ENCODE results near the gene BAG1. TPM values are rescaled to one million over a fixed set of nuclear protein-coding genes. Genes with fewer than 3 reads are reported as not detected.

Gene BAG1
- total RNA-seq, 1 donor from 2014 or later, result 116 TPM

DNA sequence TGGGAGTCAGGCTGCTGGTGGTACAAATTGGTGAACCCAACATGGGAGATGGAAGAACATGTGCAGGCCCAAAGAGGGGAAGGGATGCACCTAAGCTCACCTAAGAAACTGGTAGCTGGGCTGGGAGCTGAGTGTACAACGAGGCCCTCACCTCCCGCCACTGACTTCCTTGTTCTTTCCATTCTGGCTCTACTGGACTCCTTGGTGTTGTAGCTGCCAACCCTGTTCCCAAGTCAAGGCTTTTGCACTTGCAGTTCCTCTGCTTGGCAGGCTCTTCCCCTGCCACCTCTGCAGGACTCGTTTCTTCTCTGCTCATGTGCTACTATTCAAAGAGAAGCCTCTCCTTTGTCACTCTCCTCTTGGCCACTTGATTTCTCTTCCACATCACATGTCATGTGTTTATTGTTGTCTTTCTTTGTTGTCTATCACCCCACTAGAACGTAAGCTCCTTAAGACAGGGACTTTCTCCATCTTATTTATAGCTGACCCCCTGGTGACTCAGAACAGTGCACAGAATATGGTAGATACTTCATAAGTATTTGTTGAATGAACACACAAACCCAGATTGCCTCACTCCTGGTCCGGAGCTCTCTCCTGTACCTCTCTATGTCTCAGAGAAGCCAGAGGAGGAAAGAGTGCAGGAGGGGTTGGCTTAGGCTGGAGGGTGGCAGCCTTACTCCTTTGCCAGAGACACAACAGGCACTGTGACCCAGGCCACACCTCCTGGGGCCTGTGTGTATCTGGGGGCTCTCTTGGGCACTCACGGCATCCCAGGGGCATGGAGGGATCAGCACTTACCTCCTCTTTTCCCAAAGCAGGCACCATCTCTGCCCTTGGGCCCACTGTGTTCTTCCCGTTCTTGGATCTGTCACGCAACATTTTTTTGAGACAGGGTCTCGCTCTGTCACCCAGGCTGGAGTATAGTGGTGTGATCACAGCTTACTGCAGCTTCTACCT lies 29.7 kb downstream of the BAG1 start:
- no peaks in the 10 kb centered on the region for H3K4me1 ChIP-seq
- peak; percentile 7 for ATAC-seq
- H3K27me3 ChIP-seq, result no peaks in the 10 kb centered on the region
- no peak overlapping the region for H3K4me3 ChIP-seq
- no peaks in the 10 kb centered on the region for H3K36me3 ChIP-seq
- TF ChIP-seq, protein P1, sequence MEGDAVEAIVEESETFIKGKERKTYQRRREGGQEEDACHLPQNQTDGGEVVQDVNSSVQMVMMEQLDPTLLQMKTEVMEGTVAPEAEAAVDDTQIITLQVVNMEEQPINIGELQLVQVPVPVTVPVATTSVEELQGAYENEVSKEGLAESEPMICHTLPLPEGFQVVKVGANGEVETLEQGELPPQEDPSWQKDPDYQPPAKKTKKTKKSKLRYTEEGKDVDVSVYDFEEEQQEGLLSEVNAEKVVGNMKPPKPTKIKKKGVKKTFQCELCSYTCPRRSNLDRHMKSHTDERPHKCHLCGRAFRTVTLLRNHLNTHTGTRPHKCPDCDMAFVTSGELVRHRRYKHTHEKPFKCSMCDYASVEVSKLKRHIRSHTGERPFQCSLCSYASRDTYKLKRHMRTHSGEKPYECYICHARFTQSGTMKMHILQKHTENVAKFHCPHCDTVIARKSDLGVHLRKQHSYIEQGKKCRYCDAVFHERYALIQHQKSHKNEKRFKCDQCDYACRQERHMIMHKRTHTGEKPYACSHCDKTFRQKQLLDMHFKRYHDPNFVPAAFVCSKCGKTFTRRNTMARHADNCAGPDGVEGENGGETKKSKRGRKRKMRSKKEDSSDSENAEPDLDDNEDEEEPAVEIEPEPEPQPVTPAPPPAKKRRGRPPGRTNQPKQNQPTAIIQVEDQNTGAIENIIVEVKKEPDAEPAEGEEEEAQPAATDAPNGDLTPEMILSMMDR (IDR thresholded peaks at IDR 0.05), result no peak
- DNase-seq, result no peak
- H3K9me3 ChIP-seq, result no peaks in the 10 kb centered on the region
- H3K27ac ChIP-seq, result no peak overlapping the region
- intact Hi-C loops (cut with DNase I), result no loop called here

DNA sequence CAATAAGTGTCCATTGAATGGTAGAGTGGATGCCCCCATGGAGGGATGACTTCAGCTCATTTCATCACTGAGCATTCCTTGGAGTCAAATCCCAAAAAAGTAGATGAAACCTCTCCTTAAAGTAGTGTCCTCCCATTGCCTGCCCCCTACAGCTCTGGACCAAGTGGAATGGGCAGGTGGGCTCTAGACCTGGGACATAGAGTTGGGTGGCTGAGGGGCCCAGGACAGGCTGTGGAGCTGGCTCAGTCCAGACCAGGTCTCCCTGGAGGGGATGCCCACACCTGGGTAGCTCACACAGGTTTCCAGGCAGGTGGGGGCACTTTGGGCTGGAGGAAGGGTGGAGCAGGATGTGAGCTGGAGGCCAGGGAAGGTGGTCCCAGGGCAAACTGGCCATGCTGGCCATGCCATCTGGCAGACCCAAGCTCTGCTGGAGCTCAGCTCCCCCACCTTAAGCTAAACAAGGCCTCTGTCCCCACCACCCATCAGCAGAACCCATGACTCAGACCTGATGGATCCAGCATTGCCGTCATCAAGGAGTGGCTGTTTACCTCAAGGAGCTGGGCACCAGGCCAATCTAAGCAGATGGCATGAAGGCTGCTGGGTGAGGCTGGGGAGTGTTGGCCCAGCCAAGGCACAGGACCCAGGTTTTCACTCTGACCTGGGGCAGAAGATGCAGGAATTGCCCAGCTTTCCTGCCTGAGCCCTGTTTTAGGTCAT lies 30.7 kb downstream of the BAG1 start:
- no peaks in the 10 kb centered on the region for H3K27me3 ChIP-seq
- no peak overlapping the region for H3K27ac ChIP-seq
- H3K9me3 ChIP-seq, result no peaks in the 10 kb centered on the region
- peak; percentile 76 for ATAC-seq
- intact Hi-C loops (cut with DNase I), result no loop called here
- no peaks in the 10 kb centered on the region for H3K4me1 ChIP-seq
- DNase-seq, result peak; percentile 80
- H3K36me3 ChIP-seq, result no peaks in the 10 kb centered on the region
- H3K4me3 ChIP-seq, result no peak overlapping the region
- TF ChIP-seq, protein P1 (IDR thresholded peaks at IDR 0.05), result no peak

DNA sequence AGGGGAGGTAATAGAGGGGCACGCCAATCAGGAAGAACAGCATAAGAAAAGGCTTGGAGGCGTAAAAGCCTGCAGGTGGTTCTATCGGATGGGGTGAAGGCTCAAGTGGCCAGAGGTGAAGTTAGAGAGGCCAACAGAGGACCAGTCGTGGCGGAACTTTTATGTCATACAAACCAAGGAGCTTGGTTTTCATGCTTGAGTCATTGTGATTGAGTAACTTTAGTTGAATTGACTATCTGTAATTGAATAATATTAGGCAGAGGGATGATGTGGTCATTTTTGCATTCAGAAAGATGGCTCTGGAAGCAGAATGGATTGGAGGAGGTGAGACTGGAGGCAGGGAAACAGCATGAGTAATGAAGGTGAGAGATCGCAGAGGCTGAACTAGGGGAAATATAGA lies 31.7 kb downstream of the BAG1 start:
- DNase-seq (no peak), ATAC-seq (no peak)
- Histone ChIP-seq H3K4me3 (no peak overlapping the region), H3K27ac (no peak overlapping the region), H3K36me3 (no peaks in the 10 kb centered on the region), H3K27me3 (no peaks in the 10 kb centered on the region), H3K4me1 (no peaks in the 10 kb centered on the region), H3K9me3 (no peaks in the 10 kb centered on the region)
- intact Hi-C loops (cut with DNase I), result no loop called here
- TF ChIP-seq, protein P1 (IDR thresholded peaks at IDR 0.05), result no peak

DNA sequence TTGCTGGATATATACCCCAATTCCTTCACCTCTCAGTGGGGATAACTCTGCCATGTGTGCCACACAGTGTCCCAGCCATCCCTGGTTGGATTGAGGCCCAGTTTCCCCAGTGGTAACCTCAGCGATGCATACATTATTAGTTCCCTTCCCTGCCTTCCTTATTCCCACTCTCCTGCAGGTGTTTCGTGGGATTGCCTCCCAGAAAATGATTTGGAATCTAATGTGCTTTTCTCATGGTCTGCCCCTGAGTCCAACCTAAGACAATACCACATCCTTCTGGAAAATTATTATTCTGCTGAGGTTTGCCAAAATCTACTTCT lies 32.9 kb downstream of the BAG1 start:
- Histone ChIP-seq H3K9me3 (no peaks in the 10 kb centered on the region), H3K4me1 (no peaks in the 10 kb centered on the region), H3K4me3 (no peak overlapping the region), H3K27ac (no peak overlapping the region), H3K27me3 (no peaks in the 10 kb centered on the region), H3K36me3 (no peaks in the 10 kb centered on the region)
- intact Hi-C loops (cut with DNase I), result no loop called here
- TF ChIP-seq, protein P1 (IDR thresholded peaks at IDR 0.05), result no peak
- DNase-seq (no peak), ATAC-seq (no peak)

DNA sequence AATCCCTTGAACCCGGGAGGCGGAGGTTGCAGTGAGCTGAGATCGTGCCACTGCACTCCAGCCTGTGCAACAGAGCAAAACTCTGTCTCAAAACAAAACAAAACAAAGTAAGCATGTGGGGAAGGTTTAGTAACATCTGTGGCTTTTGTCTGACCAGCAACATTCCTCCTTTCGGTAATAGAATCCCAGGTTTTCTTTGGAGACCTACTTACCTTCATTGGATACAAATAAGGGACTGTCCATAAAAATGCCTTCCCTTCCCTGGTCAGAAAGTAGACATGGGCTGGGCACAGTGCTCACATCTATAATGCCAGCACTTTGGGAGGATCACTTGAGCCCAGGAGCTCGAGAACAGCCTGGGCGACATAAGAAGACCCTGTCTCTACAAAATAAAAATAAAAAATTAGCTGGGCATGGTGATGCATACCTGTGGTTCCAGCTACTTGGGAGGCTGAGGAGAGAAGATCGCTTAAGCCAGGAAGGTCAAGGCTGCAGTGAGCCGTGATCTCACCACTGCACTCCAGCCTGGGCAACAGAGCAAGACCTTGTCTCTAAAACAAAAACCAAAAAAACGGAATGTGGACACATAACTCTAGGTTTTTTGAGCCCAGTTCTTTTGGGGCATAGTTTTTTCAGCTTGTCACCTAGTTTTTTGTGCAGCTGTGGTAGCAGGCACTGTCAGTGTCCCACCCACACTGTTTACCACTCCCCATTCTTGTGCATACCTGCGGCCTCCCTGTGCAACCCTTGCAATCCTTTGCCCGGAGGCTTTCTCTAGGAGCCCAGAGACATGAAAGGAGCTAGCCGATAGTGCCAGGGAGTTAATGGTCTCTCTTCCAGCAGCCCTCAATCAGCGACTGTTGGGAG lies 33.5 kb downstream of the BAG1 start:
- TF ChIP-seq, protein P1 (IDR thresholded peaks at IDR 0.05), result no peak
- DNase-seq, result no peak
- intact Hi-C loops (cut with DNase I), result no loop called here

More for the DNA sequence above, 33.5 kb downstream of the BAG1 start:
- Histone ChIP-seq H3K4me3 (no peak overlapping the region), H3K9me3 (no peaks in the 10 kb centered on the region), H3K36me3 (no peaks in the 10 kb centered on the region), H3K27me3 (no peaks in the 10 kb centered on the region), H3K27ac (no peak overlapping the region), H3K4me1 (peaks cover 2% of the 10 kb centered on the region)
- no peak for ATAC-seq
